Cardiac septum (tissue), 1 donor: ENCODE data around the gene HOXA9. TPM values are rescaled to one million over a fixed set of nuclear protein-coding genes. Genes with fewer than 3 reads are reported as not detected.

ENCODE experiments used
- DNase-seq: peaks from one replicate; pipeline ENCODE4 v3.0.0-alpha.2; 2020; ENCODE audit warnings: low spot score
- intact Hi-C: fragments of 100-400 bp; cut with DNase I; formaldehyde crosslinking; loops from one replicate; pipeline ENCODE4 v1.14.0; 2022
- total RNA-seq: library from RNA; stranded (reverse); fragmentation: NEBNext Ultra II Directional; extraction: Animal tissue kit (Norgen Biotek cat#: 25700); gene quantifications from one replicate; pipeline ENCODE4 v1.2.1, GENCODE V29; 2021
- donor health status: DM: no; HTN: no; CAD: no.

Gene HOXA9
- total RNA-seq, 1 donor from 2014 or later, result not detected

- peak; percentile 56 for DNase-seq
- intact Hi-C loops, result loop anchor here (2.0 to 10.0 kb wide), 3 partner anchors 473 to 1295 kb away; no protein-coding TSS in a partner anchor
These were observed 5.8 kb downstream of the HOXA9 start for GRCh38 chr7:27159266-27160144.

DNA sequence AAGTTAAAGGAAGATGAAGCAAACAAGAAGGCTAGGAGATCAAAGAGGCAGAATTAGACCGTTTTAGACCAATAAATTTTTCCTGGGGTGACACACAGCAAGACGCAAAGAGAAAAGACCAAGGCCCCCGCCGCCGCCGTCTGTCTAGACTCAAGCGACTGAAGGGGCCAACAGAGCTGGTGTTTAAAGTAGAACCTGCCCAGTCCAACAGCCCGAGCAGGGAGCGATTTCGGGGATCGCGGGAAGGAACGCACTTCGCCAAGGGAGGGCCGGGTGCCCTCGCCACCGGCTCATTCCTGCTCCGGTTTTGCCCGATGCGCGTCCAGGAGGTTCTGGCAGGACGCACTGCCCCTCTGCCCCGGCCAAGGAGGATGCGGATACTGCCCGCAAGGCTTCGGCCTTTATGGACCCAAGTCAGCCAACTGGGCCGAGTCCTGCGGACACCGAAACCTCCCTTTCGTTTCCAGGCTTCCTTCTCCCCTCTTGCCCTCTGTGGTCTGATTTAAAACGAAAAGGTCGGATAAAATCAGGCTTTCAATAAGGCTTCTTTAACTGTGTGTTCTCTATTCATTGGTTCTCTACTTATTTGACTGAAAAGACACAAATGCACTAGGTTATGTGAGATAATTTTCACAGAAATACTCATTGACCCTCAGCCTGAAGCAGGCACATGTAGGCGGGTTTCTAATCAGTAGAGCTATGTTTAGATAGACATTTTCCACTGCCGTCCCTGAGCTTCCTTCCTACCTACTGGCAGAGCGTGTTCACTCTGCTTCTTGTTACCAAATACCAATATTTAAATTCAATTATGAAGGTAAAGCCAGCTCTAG, 6.7 kb downstream of the HOXA9 start:
- intact Hi-C loops, result no loop called here
- DNase-seq, result peak; percentile 38

DNA sequence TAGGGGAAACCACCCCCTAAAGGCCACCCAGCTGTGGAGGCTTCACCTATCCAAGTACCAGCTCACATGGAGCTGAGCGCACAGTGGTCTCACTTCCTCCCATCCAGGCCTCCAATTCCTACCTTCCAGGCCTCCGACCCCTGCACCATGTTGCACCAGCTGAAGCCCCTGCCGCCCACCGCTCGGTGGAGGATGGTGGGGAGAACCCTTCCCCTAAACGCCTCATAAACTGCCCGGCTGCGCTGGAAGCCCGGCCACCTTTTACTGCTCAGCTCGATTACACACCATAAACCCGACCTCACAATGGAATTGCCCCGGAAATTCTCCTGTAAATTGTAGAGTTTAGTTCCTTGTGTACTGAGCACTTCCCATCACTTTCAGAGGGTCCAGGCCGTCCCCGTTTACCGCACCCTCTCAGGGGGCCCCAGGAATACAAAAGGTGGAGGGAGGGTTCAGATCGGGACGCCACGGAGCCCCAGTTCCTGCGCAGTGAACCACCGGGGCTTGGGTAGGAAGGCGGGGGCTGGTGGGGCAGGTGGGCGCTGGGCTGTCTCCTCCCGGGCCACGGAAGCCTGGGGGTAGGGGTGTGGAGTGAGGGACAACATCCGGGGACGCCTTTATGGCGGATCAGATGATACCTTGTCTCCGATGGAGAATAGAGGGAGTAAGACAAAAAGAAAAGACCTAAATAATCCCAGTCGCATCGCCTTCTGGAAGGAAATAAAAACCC, 7.5 kb downstream of the HOXA9 start:
- no peak for DNase-seq
- intact Hi-C loops, result no loop called here

DNA sequence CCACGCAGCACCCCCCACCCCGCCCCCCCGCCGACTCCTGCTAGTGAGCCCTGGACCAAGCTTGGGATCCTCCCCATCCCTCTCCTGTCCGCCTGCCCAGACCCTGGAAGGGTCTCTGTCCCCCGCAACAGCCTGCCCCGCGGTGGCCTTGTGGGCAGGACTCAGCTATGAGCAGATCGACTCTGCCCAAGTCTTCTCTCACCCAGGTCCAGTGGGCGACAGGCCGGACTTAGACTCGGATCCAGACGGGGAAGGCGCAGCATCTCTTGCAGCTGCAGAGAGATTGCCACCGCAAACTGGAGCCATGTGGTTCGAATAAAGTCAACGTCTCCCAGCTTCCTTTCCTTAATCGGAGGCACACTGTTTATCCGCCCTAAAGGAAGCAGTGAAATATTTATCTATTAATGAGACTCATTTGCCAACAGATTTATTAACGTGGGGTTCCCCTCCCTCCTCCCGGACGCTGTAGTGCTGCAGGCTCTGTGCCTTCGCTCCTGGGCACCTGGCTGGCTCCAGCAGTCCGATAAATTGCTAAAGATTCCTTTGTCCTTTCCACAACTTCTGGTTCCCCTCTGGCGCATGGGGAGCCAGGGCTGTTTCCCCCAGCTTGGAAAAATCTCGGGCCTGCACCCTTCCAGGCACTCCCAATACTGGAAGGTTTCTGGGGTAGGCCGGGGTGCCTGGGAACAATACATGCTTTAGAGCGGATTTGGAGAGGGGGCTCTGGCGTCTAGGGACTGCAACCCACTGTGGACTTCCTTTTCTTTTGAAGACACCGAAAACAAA, 8.2 kb downstream of the HOXA9 start:
- intact Hi-C loops, result no loop called here

GRCh38 chr7:27156508-27156898, 8.8 kb downstream of the HOXA9 start, which contains the start of gene HOXA7:
Gene HOXA7, minus strand, starts transcription at chr7:27156675. Its CDS starts 130 bp downstream, at chr7:27156545.
- DNase-seq, result no peak
- intact Hi-C loops, result no loop called here

More for the DNA sequence above, 8.2 kb downstream of the HOXA9 start:
- no peak for DNase-seq

- DNase-seq, result no peak
These were observed 9.4 kb downstream of the HOXA9 start for GRCh38 chr7:27155816-27156507.

DNA sequence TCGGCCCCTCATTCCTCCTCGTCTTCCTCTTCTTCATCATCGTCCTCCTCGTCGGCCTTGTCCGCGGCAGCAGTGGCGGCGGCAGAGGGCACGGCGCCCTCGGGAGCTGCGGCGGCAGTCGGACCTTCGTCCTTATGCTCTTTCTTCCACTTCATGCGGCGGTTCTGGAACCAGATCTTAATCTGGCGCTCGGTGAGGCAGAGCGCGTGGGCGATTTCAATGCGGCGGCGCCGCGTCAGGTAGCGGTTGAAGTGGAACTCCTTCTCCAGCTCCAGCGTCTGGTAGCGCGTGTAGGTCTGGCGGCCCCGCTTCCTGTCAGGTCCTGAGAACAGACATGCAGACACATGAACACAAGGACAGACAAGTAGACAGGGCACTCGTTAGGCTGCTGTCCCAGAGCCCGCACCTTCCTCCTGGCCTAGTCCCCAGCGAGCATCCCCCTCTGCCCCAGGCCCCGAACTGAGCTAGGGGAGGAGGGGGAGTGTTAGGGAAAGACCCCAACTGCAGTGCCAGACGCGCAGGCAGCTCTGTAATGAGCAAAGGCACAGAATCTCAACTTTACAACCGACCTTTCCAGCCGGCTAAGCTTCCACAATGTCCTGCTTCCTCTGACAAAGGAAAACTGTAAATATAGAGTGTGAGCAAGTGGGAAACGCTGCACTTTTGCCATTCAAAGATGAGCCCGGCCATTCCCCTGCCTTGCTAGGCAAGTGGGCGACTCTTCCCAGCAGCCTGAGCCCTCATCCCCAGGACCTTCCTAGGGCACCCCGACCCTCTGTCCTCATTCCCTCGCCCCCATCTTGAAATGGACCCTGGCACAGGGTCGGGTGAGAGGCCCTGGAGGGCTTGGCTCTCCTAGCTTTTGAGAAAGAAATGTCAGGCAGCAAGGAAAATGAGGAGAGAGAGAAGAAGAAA, 10.2 kb downstream of the HOXA9 start:
- intact Hi-C loops, result no loop called here
- peak; percentile 71 for DNase-seq

More at GRCh38 chr7:27155816-27156507, 9.4 kb downstream of the HOXA9 start:
- intact Hi-C loops, result no loop called here

DNA sequence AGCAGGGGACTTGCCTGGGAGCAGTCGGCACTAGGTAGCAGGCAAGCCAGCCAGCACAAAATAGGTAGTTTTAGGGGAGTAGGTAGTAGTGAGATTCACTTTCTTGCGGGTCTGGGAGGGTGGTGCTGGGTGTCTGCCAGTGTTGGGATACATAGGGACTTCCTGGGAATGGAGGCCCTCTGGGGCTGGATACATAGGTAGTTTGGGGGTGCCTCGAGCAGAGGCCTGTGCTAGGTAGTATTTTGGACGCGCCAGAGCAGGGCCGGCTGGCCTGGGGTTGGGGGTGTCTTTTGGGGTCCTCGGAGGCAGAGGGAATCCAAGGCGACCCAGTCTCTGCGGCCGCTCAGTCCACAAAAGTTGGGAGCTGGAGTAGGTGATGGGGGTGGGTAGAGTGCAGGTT, 11.0 kb downstream of the HOXA9 start:
- DNase-seq, result no peak
- intact Hi-C loops, result no loop called here

- no peak for DNase-seq
- intact Hi-C loops, result no loop called here
These were observed 11.8 kb downstream of the HOXA9 start for GRCh38 chr7:27153526-27153925.

DNA sequence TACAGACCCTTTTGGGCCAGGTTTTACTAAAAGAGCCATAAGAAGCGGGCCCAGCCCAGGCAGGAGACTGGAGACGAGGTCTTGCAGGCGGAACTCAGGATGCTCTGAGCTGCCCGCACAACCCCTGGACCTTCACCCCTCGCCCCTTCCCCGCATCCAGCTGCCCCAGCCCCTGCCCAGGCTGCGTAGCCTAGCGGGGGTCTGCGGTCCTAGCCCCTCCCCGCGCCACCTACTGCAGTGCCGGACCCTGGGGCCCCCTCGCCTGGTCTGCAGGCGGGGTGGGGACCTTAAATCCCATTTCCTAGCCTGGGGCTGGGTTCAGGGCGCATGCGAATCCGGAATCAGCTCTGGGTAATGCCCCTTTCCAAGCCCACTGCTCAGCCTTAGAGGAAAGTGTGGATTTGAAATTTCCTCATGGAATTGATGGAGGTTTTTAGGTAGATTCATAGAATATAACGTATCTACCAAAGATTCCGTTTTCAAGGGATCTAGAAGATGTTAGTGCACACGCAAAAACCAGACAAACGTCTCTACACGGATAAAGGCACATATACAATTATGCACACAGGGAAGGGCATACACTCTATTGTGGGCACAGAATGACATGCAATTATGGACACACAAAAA, 12.4 kb downstream of the HOXA9 start:
- peak; percentile 44 for DNase-seq
- intact Hi-C loops, result no loop called here

DNA sequence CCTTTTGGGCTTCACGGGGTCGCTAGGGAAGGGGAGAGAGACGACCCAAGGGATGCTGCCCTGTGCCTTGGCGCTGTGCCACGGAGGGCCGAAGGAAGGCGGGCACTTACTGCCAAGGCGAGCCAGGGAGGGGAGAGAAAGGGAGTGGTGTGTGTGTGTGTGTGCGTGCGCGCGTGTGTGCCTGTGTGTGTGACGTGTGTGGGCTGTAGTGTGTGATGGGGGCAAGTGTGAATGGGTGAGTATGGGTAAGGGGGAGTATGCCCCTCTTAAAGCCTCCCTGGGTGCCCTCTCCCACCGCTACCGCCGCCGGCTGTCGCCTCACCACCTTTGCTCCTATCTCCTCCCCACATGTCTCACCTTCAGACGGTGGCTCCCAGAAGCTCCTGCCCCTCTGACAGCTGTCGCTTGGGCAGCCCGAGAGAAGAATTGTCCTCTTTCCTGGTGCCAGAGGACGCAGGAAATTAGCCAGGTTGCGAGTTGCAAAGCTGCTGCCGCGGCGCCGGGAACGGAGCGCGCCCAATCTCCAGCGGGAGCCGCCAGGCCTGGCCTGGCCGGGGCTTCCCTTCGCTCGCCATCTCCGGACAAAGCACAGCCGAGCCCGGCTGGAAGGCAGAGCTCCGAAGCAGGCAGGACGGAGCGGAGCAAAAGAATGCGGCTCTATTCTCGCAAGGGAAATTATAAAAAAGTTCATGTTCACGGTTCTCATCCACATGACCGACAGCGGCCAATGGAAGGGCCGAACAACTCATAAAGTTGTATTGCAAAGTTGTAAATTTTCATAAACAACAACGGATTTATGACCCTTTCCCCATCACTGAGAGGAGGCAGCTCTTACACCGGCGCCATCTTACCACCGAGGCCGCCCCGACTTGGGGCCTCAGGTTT, 13.2 kb downstream of the HOXA9 start, which contains the start of gene HOXA3:
TSS of gene HOXA3 (minus strand) at position 653 of the 885 bp plus-strand sequence. CDS start 41,943 bp downstream, outside the sequence.
- intact Hi-C loops, result no loop called here

GRCh38 chr7:27151341-27151930, 13.9 kb downstream of the HOXA9 start:
- intact Hi-C loops, result no loop called here
- no peak for DNase-seq

More for the DNA sequence above, 13.2 kb downstream of the HOXA9 start, which contains the start of gene HOXA3:
- DNase-seq, result peak; percentile 41

DNA sequence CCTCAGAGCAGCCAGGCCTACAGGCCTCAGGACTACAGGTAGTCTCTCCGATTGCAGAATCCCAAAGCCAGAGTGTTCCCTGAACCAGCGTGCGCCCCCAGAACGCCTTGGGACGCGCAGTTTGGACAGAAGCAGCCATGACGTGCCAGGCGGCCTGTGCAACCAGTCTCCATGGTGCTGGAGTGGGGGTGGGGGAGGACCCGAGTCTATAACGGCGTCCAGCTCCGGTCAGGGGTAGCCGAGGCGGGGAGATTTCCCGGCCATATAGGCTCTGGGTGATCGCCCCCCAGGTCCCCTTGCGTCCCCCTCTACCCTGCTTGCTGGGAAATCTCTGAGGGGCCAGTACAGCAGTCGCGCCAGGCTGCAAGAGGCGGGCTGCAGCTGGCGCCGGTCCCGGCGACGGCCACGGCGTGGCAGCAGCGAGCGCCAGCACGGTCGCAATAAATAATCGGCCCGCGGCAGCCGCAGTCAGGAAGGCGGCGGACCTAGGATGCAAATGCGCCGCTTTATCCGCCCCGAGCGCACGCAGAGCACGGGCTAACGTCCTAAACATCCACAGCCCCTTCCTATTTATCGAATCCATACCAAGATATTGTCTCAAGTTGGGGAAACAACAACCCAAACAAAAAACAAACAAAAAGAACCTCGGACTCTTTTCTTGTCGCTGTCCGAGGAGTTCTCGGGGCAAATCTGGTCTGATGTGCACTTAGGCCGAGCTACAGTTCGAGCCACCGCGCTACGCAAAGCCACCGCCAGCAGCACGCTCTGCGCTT, 14.6 kb downstream of the HOXA9 start:
- peak; percentile 82 for DNase-seq
- intact Hi-C loops, result no loop called here

GRCh38 chr7:27149842-27150567, 15.3 kb downstream of the HOXA9 start:
- no peak for DNase-seq
- intact Hi-C loops, result no loop called here
